PC-9 (cell line): ENCODE measurements around the gene FGF7.

Source experiments
- CTCF ChIP-seq: fragments of 200-600 bp; sonication (generic); conservative IDR thresholded peaks from 2 replicates; pipeline ENCODE4 v1.6.1; 2017; ENCODE audit warnings: mixed run types, antibody characterized with exemption, mild to moderate bottlenecking, moderate library complexity
- EZH2 ChIP-seq: fragments of 200-600 bp; sonication (generic); IDR thresholded peaks from 2 replicates; pipeline ENCODE4 v1.8.0; 2017; ENCODE audit warnings: antibody characterized with exemption, low read depth

GRCh38 chr15:49456166-49456565 lies 33.1 kb downstream of the FGF7 start:
- no peak for TF ChIP-seq CTCF
- TF ChIP-seq EZH2: no peak
